A673 (cell line): ENCODE measurements around the gene APCDD1L.

ENCODE experiments used
- CTCF ChIP-seq: fragments of 300-800, 200-600 bp; sonication (generic); conservative IDR thresholded peaks from 2 replicates; pipeline ENCODE4 v1.5.1; 2017; ENCODE audit warnings: low read depth, mild to moderate bottlenecking, antibody characterized with exemption, low read length, moderate library complexity, mixed read lengths
- EZH2 ChIP-seq: fragments of 200-600 bp; sonication (generic); IDR thresholded peaks from 2 replicates; pipeline ENCODE4 v1.6.1; 2017; ENCODE audit warnings: borderline replicate concordance, low read depth, mild to moderate bottlenecking, mixed read lengths, antibody characterized with exemption, low read length; ENCODE audit not compliant: poor library complexity, severe bottlenecking

GRCh38 chr20:58553166-58553696, 38.0 kb upstream of the APCDD1L start:
- TF ChIP-seq EZH2: no peak
- TF ChIP-seq CTCF: no peak
